HG03575 (cell line): ENCODE measurements around the gene NRIP3.
"Not testable (repeated sequence)": the region's sequence is repeated elsewhere in the genome, so short reads cannot be mapped to it uniquely, and the experiment has no call there.

Source experiments
- ATAC-seq: cut with Tn5 transposase; IDR thresholded peaks from one replicate; pipeline ENCODE4 v1.9.1; 2021; ENCODE audit not compliant: unreplicated experiment, insufficient number of reproducible peaks, low FRiP score; ENCODE audit errors: extremely low read depth

NRIP3 gene

GRCh38 chr11:8941341-8942103 is 62.3 kb downstream of the NRIP3 start:
- ATAC-seq, result no peak

- ATAC-seq, result no peak
Observed at GRCh38 chr11:8937659-8938058, 66.1 kb downstream of the NRIP3 start.

GRCh38 chr11:8937159-8937558 is 66.6 kb downstream of the NRIP3 start:
- ATAC-seq, result no peak

GRCh38 chr11:8935789-8936188 is 68.0 kb downstream of the NRIP3 start:
- not testable (repeated sequence) for ATAC-seq

GRCh38 chr11:8934742-8935488 is 68.9 kb downstream of the NRIP3 start:
- ATAC-seq, result no peak

- ATAC-seq, result no peak
Observed at GRCh38 chr11:8933931-8934330, 69.9 kb downstream of the NRIP3 start.

- no peak for ATAC-seq
Observed at GRCh38 chr11:8932564-8933180, 71.1 kb downstream of the NRIP3 start, which contains the start of gene C11orf16. Gene C11orf16 (minus strand): TSS chr11:8932947. CDS start chr11:8932308, 639 bp downstream.
